Astrocyte of the cerebellum (primary cell): ENCODE results near the gene MTUS2.
A peak's percentile ranks its signal among the peaks of the same experiment; 100 is the strongest.

Experiments
- DNase-seq: peaks from one replicate; pipeline ENCODE4 v3.0.0-alpha.2; 2011; ENCODE audit warnings: low read depth
- H3K4me3 ChIP-seq: 2 replicates; pipeline ENCODE4 v1.5.1; 2011; ENCODE audit warnings: mild to moderate bottlenecking, low read depth, low read length, moderate library complexity
- in situ Hi-C: cut with HindIII; loops from 2 replicates; pipeline ENCODE4 v1.10.0; 2017; ENCODE audit warnings: low sequenced_read_pairs
- TF ChIP-seq, protein P1 (sequence below): IDR thresholded peaks from 2 replicates; pipeline ENCODE4 v1.5.1; 2012; ENCODE audit warnings: low read length, low read depth, moderate library complexity, mild to moderate bottlenecking; ENCODE audit errors: missing control alignments

MTUS2 gene

DNA sequence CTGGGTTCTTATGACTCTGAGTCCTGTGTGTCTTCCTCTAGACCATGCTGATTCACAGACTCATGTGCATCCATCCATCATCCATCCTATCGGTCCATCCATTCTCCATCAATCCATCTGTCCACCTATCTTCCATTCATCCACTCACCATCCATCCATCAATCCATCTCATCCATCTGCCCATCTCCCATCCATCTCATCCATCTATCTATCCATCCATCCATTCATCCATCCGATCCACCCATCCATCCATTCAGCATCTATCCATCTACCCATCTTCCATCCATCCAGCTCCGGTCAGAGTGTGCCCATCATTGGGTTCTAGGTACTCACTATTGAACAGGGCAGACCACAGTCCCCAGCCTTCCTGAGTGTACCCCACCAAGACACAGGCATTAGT lies 699.8 kb downstream of the MTUS2 start:
- in situ Hi-C loops: no loop called here
- DNase-seq: no peak
- H3K4me3 ChIP-seq: no peak overlapping the region
- TF ChIP-seq, protein P1, sequence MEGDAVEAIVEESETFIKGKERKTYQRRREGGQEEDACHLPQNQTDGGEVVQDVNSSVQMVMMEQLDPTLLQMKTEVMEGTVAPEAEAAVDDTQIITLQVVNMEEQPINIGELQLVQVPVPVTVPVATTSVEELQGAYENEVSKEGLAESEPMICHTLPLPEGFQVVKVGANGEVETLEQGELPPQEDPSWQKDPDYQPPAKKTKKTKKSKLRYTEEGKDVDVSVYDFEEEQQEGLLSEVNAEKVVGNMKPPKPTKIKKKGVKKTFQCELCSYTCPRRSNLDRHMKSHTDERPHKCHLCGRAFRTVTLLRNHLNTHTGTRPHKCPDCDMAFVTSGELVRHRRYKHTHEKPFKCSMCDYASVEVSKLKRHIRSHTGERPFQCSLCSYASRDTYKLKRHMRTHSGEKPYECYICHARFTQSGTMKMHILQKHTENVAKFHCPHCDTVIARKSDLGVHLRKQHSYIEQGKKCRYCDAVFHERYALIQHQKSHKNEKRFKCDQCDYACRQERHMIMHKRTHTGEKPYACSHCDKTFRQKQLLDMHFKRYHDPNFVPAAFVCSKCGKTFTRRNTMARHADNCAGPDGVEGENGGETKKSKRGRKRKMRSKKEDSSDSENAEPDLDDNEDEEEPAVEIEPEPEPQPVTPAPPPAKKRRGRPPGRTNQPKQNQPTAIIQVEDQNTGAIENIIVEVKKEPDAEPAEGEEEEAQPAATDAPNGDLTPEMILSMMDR: no peak

DNA sequence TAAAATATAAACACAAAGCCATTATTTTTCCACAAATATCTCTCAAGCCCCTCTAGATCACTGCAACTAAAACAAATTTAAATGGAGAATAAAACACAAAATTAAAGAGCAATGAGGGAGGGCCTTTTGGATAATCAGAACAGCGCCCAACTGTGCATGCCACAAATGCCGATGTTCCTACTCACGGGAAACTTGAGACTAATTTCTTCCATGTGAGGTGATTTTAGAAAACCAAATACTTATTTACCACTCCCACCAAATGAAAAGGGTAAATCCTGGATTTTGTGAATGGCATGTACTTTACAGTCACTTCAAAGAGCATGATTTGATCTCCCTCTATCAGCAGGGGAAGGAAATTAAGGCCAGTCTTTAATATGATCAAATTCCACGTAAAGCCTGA lies 700.5 kb downstream of the MTUS2 start:
- no peak overlapping the region for H3K4me3 ChIP-seq
- TF ChIP-seq, protein P1: no peak
- in situ Hi-C loops: no loop called here
- peak; percentile 78 for DNase-seq

DNA sequence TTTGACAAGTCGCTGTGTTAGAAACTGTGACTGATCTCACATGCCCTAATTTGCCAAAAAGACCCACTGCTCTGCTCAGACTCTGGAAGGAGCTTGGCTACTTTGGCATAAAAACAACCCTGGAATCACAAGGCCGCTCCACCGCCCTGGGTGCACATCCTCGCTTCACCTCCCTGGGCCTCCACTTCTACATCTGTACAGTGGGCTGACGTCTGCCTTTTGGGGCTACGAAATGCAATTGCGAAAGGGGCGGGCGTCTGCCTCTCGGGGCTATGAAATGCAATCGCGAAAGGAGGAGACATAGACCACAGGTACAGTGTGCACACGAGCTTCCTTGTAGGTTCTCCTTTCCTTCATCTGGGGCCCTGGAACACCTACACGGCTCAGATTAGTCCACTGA lies 701.2 kb downstream of the MTUS2 start:
- TF ChIP-seq, protein P1: no peak
- H3K4me3 ChIP-seq: no peak overlapping the region
- no peak for DNase-seq
- in situ Hi-C loops: no loop called here

DNA sequence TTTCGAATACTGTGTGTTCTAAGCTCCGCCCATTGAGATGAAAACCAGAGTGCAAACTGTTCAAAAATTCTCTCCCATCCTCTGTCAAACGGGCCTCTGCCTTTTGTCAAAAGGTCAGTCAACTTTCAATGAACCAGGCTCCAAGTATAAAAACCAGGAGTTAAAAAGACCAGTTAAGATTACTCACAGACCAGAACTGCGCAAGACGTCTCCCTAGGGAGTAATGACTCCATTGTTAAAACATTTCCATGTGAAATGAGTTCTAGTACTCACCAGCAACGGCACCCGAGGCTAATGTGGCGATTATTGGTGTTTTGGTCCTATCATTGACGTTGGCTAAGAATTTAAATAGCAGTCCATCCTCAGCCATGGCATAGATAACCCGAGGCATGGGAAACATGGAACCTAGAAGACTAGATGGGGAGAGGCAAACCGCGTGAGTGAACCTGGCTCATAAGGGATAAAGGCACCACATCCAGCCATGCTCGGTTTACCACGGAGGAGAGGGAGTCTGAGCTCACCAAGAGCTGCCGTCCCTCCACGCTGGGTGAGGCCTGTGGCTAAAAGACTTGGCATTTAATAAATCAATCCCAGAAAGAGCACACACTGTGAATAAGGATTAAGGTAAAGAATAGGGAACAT lies 702.0 kb downstream of the MTUS2 start:
- TF ChIP-seq, protein P1: no peak
- no peak overlapping the region for H3K4me3 ChIP-seq
- DNase-seq: peak; percentile 88
- in situ Hi-C loops: no loop called here

DNA sequence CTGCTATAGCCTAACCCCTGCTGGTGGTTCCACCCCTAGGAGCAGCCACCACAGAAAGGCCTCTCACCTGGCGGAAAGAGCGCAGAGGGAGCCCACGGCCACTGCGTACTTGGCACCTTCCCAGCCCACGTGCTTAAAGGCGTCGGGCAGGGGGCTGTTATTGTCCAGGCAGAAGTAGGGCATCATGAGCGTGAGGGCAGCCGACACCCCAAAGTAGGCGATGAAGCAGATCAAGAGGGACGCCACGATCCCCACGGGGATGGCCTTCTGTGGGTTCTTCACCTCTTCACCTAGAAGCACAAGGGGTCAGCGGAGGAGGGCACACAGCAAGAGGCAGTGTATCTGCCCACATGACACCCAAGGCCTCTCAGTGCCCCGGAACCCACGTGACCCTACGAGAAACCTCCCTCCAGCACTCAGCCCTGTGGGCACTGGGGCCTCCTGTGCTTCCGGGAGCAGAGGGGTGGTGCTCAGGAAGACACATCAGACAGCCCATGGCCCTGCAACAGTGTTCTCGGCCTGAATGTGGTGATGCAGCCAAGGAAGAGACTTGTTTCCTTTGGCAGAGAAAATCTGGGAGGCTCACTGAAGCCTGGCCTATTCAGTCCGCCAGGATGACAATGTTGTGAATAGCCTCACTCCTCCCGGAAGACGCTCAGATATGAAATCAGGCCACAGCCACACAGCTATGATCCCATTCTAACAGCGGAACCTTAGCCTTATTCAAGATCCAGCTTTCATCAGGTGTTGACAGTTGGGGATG lies 703.2 kb downstream of the MTUS2 start:
- no peak overlapping the region for H3K4me3 ChIP-seq
- DNase-seq: no peak
- TF ChIP-seq, protein P1: no peak
- in situ Hi-C loops: no loop called here

DNA sequence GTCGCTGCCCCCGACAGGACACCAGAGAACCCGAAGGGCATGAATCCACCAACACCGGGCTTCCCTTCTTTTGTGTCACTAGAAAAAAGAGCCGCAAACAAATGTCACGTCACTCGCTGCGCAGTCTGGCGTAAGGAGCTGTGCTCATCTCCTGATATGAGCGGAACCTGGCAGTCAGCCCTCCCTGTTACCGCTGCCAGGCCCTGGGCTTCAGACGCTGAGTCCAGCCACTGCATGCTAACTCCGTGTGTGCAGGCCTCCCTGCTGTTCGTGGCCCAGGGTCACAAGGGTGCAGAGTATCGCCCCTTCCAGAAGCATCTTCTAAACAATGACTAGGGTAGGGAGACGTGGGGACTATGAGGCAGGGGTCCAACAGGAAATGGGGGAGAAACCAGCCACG lies 704.0 kb downstream of the MTUS2 start:
- DNase-seq: no peak
- no peak overlapping the region for H3K4me3 ChIP-seq
- in situ Hi-C loops: no loop called here
- TF ChIP-seq, protein P1: no peak
